ENCODE data around the gene PPP4R3B.
"Not testable (repeated sequence)": the region's sequence is repeated elsewhere in the genome, so short reads cannot be mapped to it uniquely, and the experiment has no call there.

DNA sequence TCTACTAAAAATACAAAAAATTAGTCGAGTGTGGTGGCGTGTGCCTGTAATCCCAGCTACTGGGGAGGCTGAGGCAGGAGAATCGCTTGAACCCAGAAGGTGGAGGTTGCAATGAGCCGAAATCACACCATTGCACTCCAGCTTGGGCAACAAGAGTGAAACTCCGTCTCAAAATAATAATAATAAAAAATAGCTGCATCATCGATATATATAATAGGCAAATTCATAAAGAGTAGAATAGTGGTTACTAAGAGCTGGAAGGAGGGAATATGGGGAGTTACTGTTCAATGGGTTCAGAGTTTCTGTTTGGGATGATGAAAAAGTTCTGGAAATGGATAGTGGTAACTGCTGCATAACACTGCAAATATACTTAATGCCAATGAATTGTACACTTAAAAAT is 20.6 kb downstream of the PPP4R3B start:
- TF ChIP-seq, protein P1, sequence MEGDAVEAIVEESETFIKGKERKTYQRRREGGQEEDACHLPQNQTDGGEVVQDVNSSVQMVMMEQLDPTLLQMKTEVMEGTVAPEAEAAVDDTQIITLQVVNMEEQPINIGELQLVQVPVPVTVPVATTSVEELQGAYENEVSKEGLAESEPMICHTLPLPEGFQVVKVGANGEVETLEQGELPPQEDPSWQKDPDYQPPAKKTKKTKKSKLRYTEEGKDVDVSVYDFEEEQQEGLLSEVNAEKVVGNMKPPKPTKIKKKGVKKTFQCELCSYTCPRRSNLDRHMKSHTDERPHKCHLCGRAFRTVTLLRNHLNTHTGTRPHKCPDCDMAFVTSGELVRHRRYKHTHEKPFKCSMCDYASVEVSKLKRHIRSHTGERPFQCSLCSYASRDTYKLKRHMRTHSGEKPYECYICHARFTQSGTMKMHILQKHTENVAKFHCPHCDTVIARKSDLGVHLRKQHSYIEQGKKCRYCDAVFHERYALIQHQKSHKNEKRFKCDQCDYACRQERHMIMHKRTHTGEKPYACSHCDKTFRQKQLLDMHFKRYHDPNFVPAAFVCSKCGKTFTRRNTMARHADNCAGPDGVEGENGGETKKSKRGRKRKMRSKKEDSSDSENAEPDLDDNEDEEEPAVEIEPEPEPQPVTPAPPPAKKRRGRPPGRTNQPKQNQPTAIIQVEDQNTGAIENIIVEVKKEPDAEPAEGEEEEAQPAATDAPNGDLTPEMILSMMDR (conservative IDR thresholded peaks at IDR 0.05; ENCODE audit: low read length): not testable (repeated sequence)
- not testable (repeated sequence) for TF ChIP-seq EZH2phosphoT487 (IDR thresholded peaks at IDR 0.05; ENCODE audit: borderline replicate concordance, low read depth, low read length)

Data from OCI-LY7 (cell line).